Measurements from ENCODE around the gene PTPRK.

Gene PTPRK

GRCh38 chr6:128131036-128131435 lies 389.4 kb downstream of the PTPRK start:
- no peak for DNase-seq (ENCODE audit: low spot score)

GRCh38 chr6:128129679-128130078 lies 390.7 kb downstream of the PTPRK start:
- DNase-seq (ENCODE audit: low spot score): no peak

DNA sequence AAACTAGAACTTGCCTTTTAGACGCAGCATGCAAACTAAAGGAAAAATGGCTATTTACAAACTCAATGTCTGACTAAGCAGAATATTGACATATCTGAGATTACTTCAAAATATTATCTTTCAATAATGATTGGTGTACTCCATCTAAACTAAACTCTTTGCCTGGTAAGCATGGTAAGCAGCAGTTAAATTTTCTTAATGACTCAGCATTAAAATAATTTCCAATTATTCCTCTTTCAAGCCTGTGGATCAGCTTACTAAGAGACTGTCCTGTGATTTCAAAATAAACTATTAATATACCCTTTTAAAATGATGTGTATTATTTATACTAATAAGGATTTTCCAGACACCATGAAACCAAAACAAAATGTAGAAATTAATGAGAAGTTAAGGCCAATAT lies 392.7 kb downstream of the PTPRK start:
- no peak for DNase-seq (ENCODE audit: low spot score)

- DNase-seq (ENCODE audit: low spot score): peak; percentile 50
These were observed 395.7 kb downstream of the PTPRK start for GRCh38 chr6:128124713-128125112.

DNA sequence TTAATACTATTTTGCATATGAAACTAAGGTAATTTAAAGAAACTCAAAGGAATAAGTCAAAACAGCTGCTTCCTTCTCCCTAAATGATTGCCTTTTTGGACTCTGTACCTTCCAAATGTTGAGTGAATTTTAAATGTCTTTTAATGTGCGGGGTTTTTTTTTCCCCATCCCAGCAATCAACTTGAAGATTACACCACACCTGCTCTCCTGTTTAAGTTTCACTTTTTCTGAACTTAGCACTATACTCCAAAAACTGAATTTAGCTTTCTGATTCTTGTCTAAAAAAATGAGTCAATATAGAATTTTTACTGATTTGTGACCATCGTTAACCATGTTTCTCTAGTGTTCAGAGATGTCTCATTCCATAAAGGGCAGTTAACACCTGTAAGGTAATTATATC lies 398.8 kb downstream of the PTPRK start:
- no peak for DNase-seq (ENCODE audit: low spot score)

- no peak for DNase-seq (ENCODE audit: low spot score)
These were observed 399.2 kb downstream of the PTPRK start for GRCh38 chr6:128121190-128121589.

- peak; percentile 17 for DNase-seq (ENCODE audit: low spot score)
These were observed 402.0 kb downstream of the PTPRK start for GRCh38 chr6:128118401-128118800.

DNA sequence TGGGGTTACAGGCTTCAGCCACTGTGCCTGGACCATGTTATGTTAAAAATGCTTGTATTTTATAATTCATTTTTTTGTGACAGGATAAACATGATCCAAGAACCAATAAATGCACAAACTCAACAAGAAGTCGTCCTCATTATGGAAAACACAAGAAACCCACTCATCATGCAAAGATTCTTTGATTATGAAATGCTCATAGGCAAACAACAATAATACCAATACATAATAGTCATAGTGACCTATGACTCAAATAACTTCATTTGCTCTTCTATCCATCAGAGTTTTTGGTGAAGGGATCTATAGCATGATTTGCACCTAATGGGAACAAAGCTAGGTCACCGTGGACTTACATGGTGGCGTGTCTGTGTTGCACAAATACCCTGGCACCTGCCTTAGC lies 402.5 kb downstream of the PTPRK start:
- DNase-seq (ENCODE audit: low spot score): no peak

DNA sequence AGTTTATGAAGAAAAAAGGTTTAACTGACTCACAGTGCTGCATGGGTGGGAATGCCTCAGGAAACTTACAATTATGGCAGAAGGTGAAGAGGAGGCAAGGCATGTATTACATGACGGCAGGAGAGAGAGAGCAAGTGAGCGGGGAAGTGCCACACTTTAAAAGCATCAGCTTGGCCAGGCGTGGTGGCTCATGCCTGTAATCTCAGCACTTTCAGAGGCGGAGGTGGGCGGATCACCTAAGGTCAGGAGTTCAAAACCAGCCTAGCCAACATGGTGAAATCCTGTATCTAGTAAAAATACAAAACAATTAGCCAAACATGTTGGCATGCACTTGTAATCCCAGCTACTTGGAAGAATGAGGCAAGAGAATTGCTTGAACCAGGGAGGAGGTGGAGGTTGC lies 406.2 kb downstream of the PTPRK start:
- DNase-seq (ENCODE audit: low spot score): no peak

GRCh38 chr6:128112494-128112893 lies 407.9 kb downstream of the PTPRK start:
- DNase-seq (ENCODE audit: low spot score): peak; percentile 44

- no peak for DNase-seq (ENCODE audit: low spot score)
These were observed 409.3 kb downstream of the PTPRK start for GRCh38 chr6:128111096-128111495.

DNA sequence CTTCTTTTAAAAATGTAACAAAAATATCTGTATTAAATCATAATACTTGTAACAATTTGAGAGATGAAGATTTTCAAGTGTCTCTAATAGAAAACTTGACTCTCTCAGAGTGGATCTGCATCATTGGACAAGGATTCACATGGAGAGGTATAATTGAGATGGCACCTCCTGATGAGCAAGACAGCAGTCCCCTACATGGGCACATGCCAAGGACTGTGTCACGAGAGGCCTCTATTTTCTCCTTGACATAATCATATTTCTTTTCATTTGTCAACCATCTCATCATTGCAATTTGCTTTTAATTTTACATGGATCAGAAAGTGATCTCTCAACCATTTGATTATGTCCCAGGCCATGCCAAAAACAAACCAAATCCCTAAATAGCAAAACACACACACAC lies 412.7 kb downstream of the PTPRK start:
- DNase-seq (ENCODE audit: low spot score): no peak

GRCh38 chr6:128099571-128100197 lies 420.7 kb downstream of the PTPRK start:
- DNase-seq (ENCODE audit: low spot score): no peak

DNA sequence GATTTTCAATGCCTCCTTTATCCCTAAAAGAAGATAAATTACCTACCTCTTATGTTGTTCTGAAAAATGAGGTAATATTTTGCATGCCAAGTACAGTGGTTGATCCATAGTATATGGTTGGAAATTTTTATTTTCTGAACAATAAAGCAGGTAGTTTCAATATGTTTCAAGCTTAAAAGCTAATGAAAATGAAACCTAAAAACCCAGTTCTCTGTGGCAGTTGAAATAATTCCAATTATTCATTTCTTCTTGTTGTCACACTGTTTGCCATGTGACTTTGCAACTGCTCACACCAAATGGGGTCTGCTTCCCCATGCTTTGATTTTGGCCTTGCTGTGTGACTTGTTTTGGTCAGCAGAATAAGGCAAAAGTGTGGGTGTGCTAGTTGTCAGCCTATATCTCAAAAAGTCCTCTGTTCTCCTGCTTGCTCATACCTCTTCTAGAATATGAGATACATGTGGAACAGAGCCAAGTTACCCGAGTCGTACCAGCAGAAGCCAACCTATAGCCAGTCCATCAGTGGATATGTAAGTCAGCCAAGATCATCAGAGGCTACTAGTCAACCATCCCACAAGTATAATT lies 422.3 kb downstream of the PTPRK start:
- no peak for DNase-seq (ENCODE audit: low spot score)

DNA sequence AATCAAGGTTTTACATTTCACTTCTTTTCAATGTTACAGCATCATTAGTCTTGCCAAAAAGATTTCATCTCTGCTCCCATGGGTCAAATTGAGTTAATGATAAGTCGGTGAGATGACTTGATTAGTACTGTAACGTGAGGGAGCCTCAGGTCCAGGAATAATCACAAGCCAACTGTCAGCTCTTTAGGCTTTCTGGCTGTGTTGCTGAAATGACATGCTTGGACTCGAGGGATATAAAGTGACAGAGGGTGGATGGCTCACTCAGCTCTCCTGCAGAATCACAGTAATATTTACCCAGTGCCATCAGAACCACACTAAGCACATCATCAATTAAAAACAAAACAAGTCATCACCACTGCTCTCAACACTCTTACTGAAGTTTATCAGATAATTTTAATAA lies 423.4 kb downstream of the PTPRK start:
- DNase-seq (ENCODE audit: low spot score): no peak

DNA sequence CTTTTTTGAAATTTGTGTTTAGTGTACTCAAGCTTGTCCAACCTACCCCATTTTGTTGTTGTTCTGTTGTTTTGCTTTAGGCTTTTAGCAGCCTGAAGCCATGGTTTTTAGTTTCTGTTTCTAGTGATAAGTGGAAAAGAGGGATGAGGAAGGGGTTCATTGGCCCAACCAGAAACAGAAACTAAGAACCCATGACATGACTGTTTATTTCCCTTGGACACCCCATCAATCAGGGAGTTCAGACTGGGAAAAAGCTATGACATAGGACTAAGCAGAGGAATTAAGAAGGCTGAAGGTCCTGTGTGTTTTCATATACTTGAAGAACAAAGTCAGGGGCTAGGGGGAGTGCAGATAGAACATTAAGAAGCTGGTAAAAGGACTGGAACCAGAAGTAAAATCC lies 425.0 kb downstream of the PTPRK start:
- no peak for DNase-seq (ENCODE audit: low spot score)

- DNase-seq (ENCODE audit: low spot score): no peak
These were observed 441.4 kb downstream of the PTPRK start for GRCh38 chr6:128079021-128079420.

GRCh38 chr6:128078276-128078675 lies 442.1 kb downstream of the PTPRK start:
- DNase-seq (ENCODE audit: low spot score): no peak

GRCh38 chr6:128076843-128077242 lies 443.6 kb downstream of the PTPRK start:
- no peak for DNase-seq (ENCODE audit: low spot score)

- no peak for DNase-seq (ENCODE audit: low spot score)
These were observed 445.8 kb downstream of the PTPRK start for GRCh38 chr6:128074567-128074966.

- no peak for DNase-seq (ENCODE audit: low spot score)
These were observed 447.0 kb downstream of the PTPRK start for GRCh38 chr6:128073389-128073788.

DNA sequence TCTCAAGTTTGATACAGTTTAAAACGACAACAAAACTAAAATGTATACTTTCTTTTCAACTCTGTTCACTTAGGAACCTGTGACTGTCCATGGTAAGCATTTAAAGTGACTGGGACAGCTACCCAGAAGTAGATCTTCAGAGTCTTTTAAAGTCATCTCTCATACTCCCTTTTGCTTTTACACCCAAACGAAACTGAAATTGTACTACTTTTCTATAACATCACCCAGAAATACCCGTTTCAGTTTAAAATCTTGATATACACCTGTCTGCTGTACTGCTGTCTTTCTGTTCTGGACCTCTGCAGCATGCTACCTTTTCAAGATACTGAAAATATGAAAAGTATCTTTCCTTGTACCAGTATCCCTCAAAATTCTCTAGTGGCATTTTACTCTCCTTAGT lies 449.2 kb downstream of the PTPRK start:
- no peak for DNase-seq (ENCODE audit: low spot score)

- DNase-seq (ENCODE audit: low spot score): no peak
These were observed 450.0 kb downstream of the PTPRK start for GRCh38 chr6:128070406-128070805.

GRCh38 chr6:128069188-128069587 lies 451.2 kb downstream of the PTPRK start:
- DNase-seq (ENCODE audit: low spot score): no peak
